Neural cell (in vitro differentiated cells): ENCODE data around the gene AKAP14. TPM values are rescaled to one million over a fixed set of nuclear protein-coding genes. Genes with fewer than 3 reads are reported as not detected.

ENCODE experiments used
- H2AFZ ChIP-seq: fragments of 200-600, 300-800 bp; sonication (generic), shearing (Covaris generic); 2 replicates; pipeline ENCODE4 v1.6.0; 2014; ENCODE audit warnings: low read depth, mild to moderate bottlenecking, antibody characterized with exemption, low read length, moderate library complexity
- H3F3A ChIP-seq: fragments of 200-600 bp; shearing (Covaris generic); 2 replicates; pipeline ENCODE4 v1.6.1; 2016; ENCODE audit warnings: mild to moderate bottlenecking, moderate library complexity, mixed read lengths, antibody characterized with exemption, low read length; ENCODE audit not compliant: insufficient read depth, poor library complexity, severe bottlenecking
- H3K27ac ChIP-seq: fragments of 200-600, 300-800 bp; sonication (generic), shearing (Covaris generic); 2 replicates; pipeline ENCODE4 v1.5.1; 2014; ENCODE audit warnings: mild to moderate bottlenecking, low read length, moderate library complexity
- H3K27me3 ChIP-seq: fragments of 300-800, 200-600 bp; sonication (generic), shearing (Covaris generic); 2 replicates; pipeline ENCODE4 v1.6.0; 2014; ENCODE audit warnings: mild to moderate bottlenecking, low read depth, low read length, moderate library complexity; ENCODE audit not compliant: insufficient read depth
- H3K36me3 ChIP-seq: fragments of 300-800, 200-600 bp; sonication (generic), shearing (Covaris generic); 2 replicates; pipeline ENCODE4 v1.5.1; 2014; ENCODE audit warnings: mild to moderate bottlenecking, antibody characterized with exemption, low read length, moderate library complexity; ENCODE audit not compliant: insufficient read depth
- H3K4me2 ChIP-seq: fragments of 300-800, 200-600 bp; sonication (generic), shearing (Covaris generic); 2 replicates; pipeline ENCODE4 v1.6.0; 2014; ENCODE audit warnings: mild to moderate bottlenecking, low read length
- H3K4me3 ChIP-seq: fragments of 300-800, 200-600 bp; sonication (generic), shearing (Covaris generic); 2 replicates; pipeline ENCODE4 v1.5.1; 2014; ENCODE audit warnings: mild to moderate bottlenecking, low read length, moderate library complexity
- H3K79me2 ChIP-seq: fragments of 200-600 bp; shearing (Covaris generic); replicated peaks from 2 replicates; pipeline ENCODE4 v1.6.0; 2014; ENCODE audit warnings: mild to moderate bottlenecking, low read length, moderate library complexity; ENCODE audit not compliant: insufficient read depth
- H3K9ac ChIP-seq: fragments of 300-800, 200-600 bp; sonication (generic), shearing (Covaris generic); 2 replicates; pipeline ENCODE4 v1.6.1; 2016; ENCODE audit warnings: mild to moderate bottlenecking, low read length, mixed read lengths
- H3K9me2 ChIP-seq: fragments of 200-600 bp; shearing (Covaris generic); 2 replicates; pipeline ENCODE4 v1.6.1; 2016; ENCODE audit warnings: mild to moderate bottlenecking, low read length, mixed read lengths; ENCODE audit not compliant: insufficient read depth
- H3K9me3 ChIP-seq: fragments of 200-600, 300-800 bp; sonication (generic), shearing (Covaris generic); 2 replicates; pipeline ENCODE4 v1.6.1; 2016; ENCODE audit warnings: mild to moderate bottlenecking, mixed run types, low read length, moderate library complexity, mixed read lengths
- H4K20me1 ChIP-seq: fragments of 200-600 bp; shearing (Covaris generic); 2 replicates; pipeline ENCODE4 v1.6.1; 2016; ENCODE audit warnings: mild to moderate bottlenecking, mixed run types; ENCODE audit not compliant: insufficient read depth
- CTCF ChIP-seq: fragments of 450-650 bp; IDR thresholded peaks from 2 replicates; pipeline ENCODE4 v1.5.1; 2014; ENCODE audit warnings: antibody characterized with exemption, mild to moderate bottlenecking, moderate library complexity; ENCODE audit not compliant: poor library complexity, severe bottlenecking
- EP300 ChIP-seq: fragments of 450-650 bp; conservative IDR thresholded peaks from 2 replicates; pipeline ENCODE4 v1.6.1; 2014; ENCODE audit warnings: antibody characterized with exemption, mild to moderate bottlenecking, moderate library complexity; ENCODE audit not compliant: poor library complexity, severe bottlenecking
- EZH2 ChIP-seq: fragments of 200-600, 300-800 bp; shearing (Covaris generic), sonication (generic); IDR thresholded peaks from 2 replicates; pipeline ENCODE4 v1.6.1; 2014; ENCODE audit warnings: antibody characterized with exemption, low read length, borderline replicate concordance, mild to moderate bottlenecking; ENCODE audit not compliant: insufficient read depth, poor library complexity, severe bottlenecking
- MXI1 ChIP-seq: fragments of 450-650 bp; conservative IDR thresholded peaks from 2 replicates; pipeline ENCODE4 v1.6.1; 2014; ENCODE audit warnings: antibody characterized with exemption, mild to moderate bottlenecking; ENCODE audit not compliant: poor library complexity, severe bottlenecking
- POLR2AphosphoS5 ChIP-seq: IDR thresholded peaks from 2 replicates; pipeline ENCODE4 v1.6.1; 2012
- RAD21 ChIP-seq: fragments of 450-650 bp; conservative IDR thresholded peaks from 2 replicates; pipeline ENCODE4 v1.6.1; 2014; ENCODE audit warnings: antibody characterized with exemption, mild to moderate bottlenecking, moderate library complexity
- REST ChIP-seq: IDR thresholded peaks from 2 replicates; pipeline ENCODE4 v1.6.1; 2012; ENCODE audit warnings: borderline replicate concordance
- SMC3 ChIP-seq: fragments of 450-650 bp; conservative IDR thresholded peaks from 2 replicates; pipeline ENCODE4 v1.6.1; 2014; ENCODE audit warnings: antibody characterized with exemption, mild to moderate bottlenecking, moderate library complexity; ENCODE audit not compliant: poor library complexity
- TAF1 ChIP-seq: IDR thresholded peaks from 2 replicates; pipeline ENCODE4 v1.6.1; 2012; ENCODE audit warnings: low read depth
- polyA plus RNA-seq: library from polyadenylated mRNA; depleted of rRNA; stranded (reverse); fragments of >200 nt; gene quantifications from 2 replicates; pipeline ENCODE4 v1.2.3, GENCODE V29; 2014

AKAP14 gene
- polyA plus RNA-seq, 1 donor from 2014 or later = 4.2 TPM

- TF ChIP-seq SMC3 (no peak), RAD21 (no peak), TAF1 (no peak), EZH2 (no peak), MXI1 (no peak), POLR2AphosphoS5 (no peak), CTCF (no peak), REST (no peak)
Observed at GRCh38 chrX:119878740-119879139, 17.0 kb upstream of the AKAP14 start.

GRCh38 chrX:119880076-119880475 is 15.6 kb upstream of the AKAP14 start:
- TF ChIP-seq SMC3 = no peak
- no peak for TF ChIP-seq TAF1
- no peak for TF ChIP-seq CTCF
- no peak for TF ChIP-seq RAD21
- no peak for TF ChIP-seq EP300
- no peak for TF ChIP-seq REST
- no peak for TF ChIP-seq EZH2
- no peak for TF ChIP-seq POLR2AphosphoS5
- TF ChIP-seq MXI1 = no peak
- H3K4me2 ChIP-seq = no peak overlapping the region
- H3K9me2 ChIP-seq = no peaks in the 10 kb centered on the region
- no peak overlapping the region for H3K27ac ChIP-seq
- no peak overlapping the region for H2AFZ ChIP-seq
- no peaks in the 10 kb centered on the region for H3K27me3 ChIP-seq
- H3F3A ChIP-seq = no peaks in the 10 kb centered on the region
- H3K36me3 ChIP-seq = no peaks in the 10 kb centered on the region
- H3K9me3 ChIP-seq = no peaks in the 10 kb centered on the region
- H4K20me1 ChIP-seq = no peaks in the 10 kb centered on the region
- no peak overlapping the region for H3K4me3 ChIP-seq
- H3K9ac ChIP-seq = no peak overlapping the region
- H3K79me2 ChIP-seq = no peaks in the 10 kb centered on the region

More at GRCh38 chrX:119878740-119879139, 17.0 kb upstream of the AKAP14 start:
- H3K9me2 ChIP-seq = no peaks in the 10 kb centered on the region
- no peaks in the 10 kb centered on the region for H3K79me2 ChIP-seq
- no peaks in the 10 kb centered on the region for H3K27me3 ChIP-seq
- no peak overlapping the region for H3K4me2 ChIP-seq
- H3K36me3 ChIP-seq = no peaks in the 10 kb centered on the region
- H3K27ac ChIP-seq = no peak overlapping the region
- no peak overlapping the region for H3K9ac ChIP-seq
- no peaks in the 10 kb centered on the region for H4K20me1 ChIP-seq
- H3K9me3 ChIP-seq = no peaks in the 10 kb centered on the region
- H2AFZ ChIP-seq = no peak overlapping the region
- H3K4me3 ChIP-seq = no peak overlapping the region
- no peaks in the 10 kb centered on the region for H3F3A ChIP-seq
